Measurements from ENCODE around the gene KRTAP10-9. TPM values are rescaled to one million over a fixed set of nuclear protein-coding genes. Genes with fewer than 3 reads are reported as not detected.
"Not testable (repeated sequence)": the region's sequence is repeated elsewhere in the genome, so short reads cannot be mapped to it uniquely, and the experiment has no call there.

KRTAP10-9 gene
- total RNA-seq, 1 experiment from 2014 or later: not detected

- intact Hi-C loops (cut with micrococcal nuclease; ENCODE audit: unreplicated experiment): no loop called here
- Mint-ChIP-seq H3K27ac (ENCODE audit: unreplicated experiment) (no peak overlapping the region), H3K9me3 (ENCODE audit: unreplicated experiment) (peaks cover 48% of the 10 kb centered on the region), H3K36me3 (ENCODE audit: insufficient read depth, unreplicated experiment) (no peaks in the 10 kb centered on the region), H3K4me1 (ENCODE audit: low read depth, unreplicated experiment) (no peaks in the 10 kb centered on the region), H3K27me3 (ENCODE audit: insufficient read depth, unreplicated experiment) (no peaks in the 10 kb centered on the region), H3K4me3 (ENCODE audit: unreplicated experiment) (no peak overlapping the region)
- Histone ChIP-seq H3K4me1 (no peaks in the 10 kb centered on the region), H3K4me3 (ENCODE audit: low read depth, low read length) (no peak overlapping the region), H3K36me3 (ENCODE audit: control insufficient read depth, insufficient read depth, low read length) (no peaks in the 10 kb centered on the region), H3K9me3 (peaks cover 12% of the 10 kb centered on the region; the same call in 1 of the 2 replicates), H3K27me3 (replicated peaks; ENCODE audit: control insufficient read depth, insufficient read depth, low read length) (no peaks in the 10 kb centered on the region)
- DNase-seq: no peak
- BruUV-seq (replicated peaks): no TSS peak
- TF ChIP-seq CTCF (IDR thresholded peaks at IDR 0.05; ENCODE audit: insufficient read depth in 1 of 2, low read depth in 1 of 2, low read length in 1 of 2, severe bottlenecking in 1 of 2, unreplicated experiment in 1 of 2): no peak
- CTCF ChIA-PET: no interaction called here
- POLR2A ChIA-PET: no interaction called here
These were observed 631 bp upstream of the KRTAP10-9 start for GRCh38 chr21:44626262-44626661.

- BruUV-seq (replicated peaks); H3K4me3 Mint-ChIP-seq (ENCODE audit: unreplicated experiment); H3K4me3 ChIP-seq (ENCODE audit: low read depth, low read length); DNase-seq; H3K4me1 Mint-ChIP-seq (ENCODE audit: low read depth, unreplicated experiment); H3K36me3 ChIP-seq (ENCODE audit: control insufficient read depth, insufficient read depth, low read length); intact Hi-C loops (cut with micrococcal nuclease; ENCODE audit: unreplicated experiment); H3K4me1 ChIP-seq; POLR2A ChIA-PET; H3K36me3 Mint-ChIP-seq (ENCODE audit: insufficient read depth, unreplicated experiment); H3K27me3 ChIP-seq (replicated peaks; ENCODE audit: control insufficient read depth, insufficient read depth, low read length); H3K27ac Mint-ChIP-seq (ENCODE audit: unreplicated experiment); H3K27me3 Mint-ChIP-seq (ENCODE audit: insufficient read depth, unreplicated experiment): not testable (repeated sequence)
- peaks cover 22% of the 10 kb centered on the region for H3K9me3 ChIP-seq
- peaks cover 56% of the 10 kb centered on the region for H3K9me3 Mint-ChIP-seq (ENCODE audit: unreplicated experiment)
- CTCF ChIA-PET: interaction anchor here (0.6 kb wide), 1 partner anchor 77 kb away, joined by 3 read pairs; no protein-coding TSS in a partner anchor
These were observed 409 bp downstream of the KRTAP10-9 start for GRCh38 chr21:44627181-44627822.

- CTCF ChIA-PET: interaction anchor here (0.6 kb wide), 1 partner anchor 77 kb away, joined by 3 read pairs; no protein-coding TSS in a partner anchor
- H3K27me3 ChIP-seq (replicated peaks; ENCODE audit: control insufficient read depth, insufficient read depth, low read length); H3K4me3 ChIP-seq (ENCODE audit: low read depth, low read length); H3K27me3 Mint-ChIP-seq (ENCODE audit: insufficient read depth, unreplicated experiment); H3K27ac Mint-ChIP-seq (ENCODE audit: unreplicated experiment); BruUV-seq (replicated peaks); H3K4me1 ChIP-seq; H3K4me1 Mint-ChIP-seq (ENCODE audit: low read depth, unreplicated experiment); POLR2A ChIA-PET; intact Hi-C loops (cut with micrococcal nuclease; ENCODE audit: unreplicated experiment); H3K36me3 ChIP-seq (ENCODE audit: control insufficient read depth, insufficient read depth, low read length); DNase-seq; H3K36me3 Mint-ChIP-seq (ENCODE audit: insufficient read depth, unreplicated experiment); H3K4me3 Mint-ChIP-seq (ENCODE audit: unreplicated experiment): not testable (repeated sequence)
- peaks cover 27% of the 10 kb centered on the region for H3K9me3 ChIP-seq
- peaks cover 55% of the 10 kb centered on the region for H3K9me3 Mint-ChIP-seq (ENCODE audit: unreplicated experiment)
These were observed 939 bp downstream of the KRTAP10-9 start for GRCh38 chr21:44627831-44628233.

GRCh38 chr21:44628707-44629391, 2.0 kb downstream of the KRTAP10-9 start:
- Histone ChIP-seq H3K27me3 (replicated peaks; ENCODE audit: control insufficient read depth, insufficient read depth, low read length) (no peaks in the 10 kb centered on the region), H3K9me3 (peaks cover 21% of the 10 kb centered on the region), H3K36me3 (ENCODE audit: control insufficient read depth, insufficient read depth, low read length) (no peaks in the 10 kb centered on the region), H3K4me3 (ENCODE audit: low read depth, low read length) (no peak overlapping the region), H3K4me1 (no peaks in the 10 kb centered on the region)
- no TSS peak for BruUV-seq (replicated peaks)
- no peaks in the 10 kb centered on the region for H3K4me1 Mint-ChIP-seq (ENCODE audit: low read depth, unreplicated experiment)
- no peak overlapping the region for H3K4me3 Mint-ChIP-seq (ENCODE audit: unreplicated experiment)
- TF ChIP-seq CTCF (IDR thresholded peaks at IDR 0.05; ENCODE audit: insufficient read depth in 1 of 2, low read depth in 1 of 2, low read length in 1 of 2, severe bottlenecking in 1 of 2, unreplicated experiment in 1 of 2): no peak
- H3K27ac Mint-ChIP-seq (ENCODE audit: unreplicated experiment): no peak overlapping the region
- no peak for DNase-seq
- intact Hi-C loops (cut with micrococcal nuclease; ENCODE audit: unreplicated experiment): no loop called here
- peaks cover 55% of the 10 kb centered on the region for H3K9me3 Mint-ChIP-seq (ENCODE audit: unreplicated experiment)
- ChIA-PET CTCF (no interaction called here), POLR2A (no interaction called here)
- peaks cover 2% of the 10 kb centered on the region for H3K27me3 Mint-ChIP-seq (ENCODE audit: insufficient read depth, unreplicated experiment)
- no peaks in the 10 kb centered on the region for H3K36me3 Mint-ChIP-seq (ENCODE audit: insufficient read depth, unreplicated experiment)

Data from Caco-2 (cell line).